Activated CD8-positive, alpha-beta memory T cell treated with anti-CD3 and anti-CD28 coated beads for 4 hours (primary cell): ENCODE measurements around the gene TMEM151A.
"Not testable (repeated sequence)": the region's sequence is repeated elsewhere in the genome, so short reads cannot be mapped to it uniquely, and the experiment has no call there.

Experiments used
- DNase-seq, 2 donors: peaks; one replicate each; pipeline ENCODE4 v3.0.0-alpha.2; 2020; ENCODE audit warnings: low read depth in 2 of 2

Gene TMEM151A

DNA sequence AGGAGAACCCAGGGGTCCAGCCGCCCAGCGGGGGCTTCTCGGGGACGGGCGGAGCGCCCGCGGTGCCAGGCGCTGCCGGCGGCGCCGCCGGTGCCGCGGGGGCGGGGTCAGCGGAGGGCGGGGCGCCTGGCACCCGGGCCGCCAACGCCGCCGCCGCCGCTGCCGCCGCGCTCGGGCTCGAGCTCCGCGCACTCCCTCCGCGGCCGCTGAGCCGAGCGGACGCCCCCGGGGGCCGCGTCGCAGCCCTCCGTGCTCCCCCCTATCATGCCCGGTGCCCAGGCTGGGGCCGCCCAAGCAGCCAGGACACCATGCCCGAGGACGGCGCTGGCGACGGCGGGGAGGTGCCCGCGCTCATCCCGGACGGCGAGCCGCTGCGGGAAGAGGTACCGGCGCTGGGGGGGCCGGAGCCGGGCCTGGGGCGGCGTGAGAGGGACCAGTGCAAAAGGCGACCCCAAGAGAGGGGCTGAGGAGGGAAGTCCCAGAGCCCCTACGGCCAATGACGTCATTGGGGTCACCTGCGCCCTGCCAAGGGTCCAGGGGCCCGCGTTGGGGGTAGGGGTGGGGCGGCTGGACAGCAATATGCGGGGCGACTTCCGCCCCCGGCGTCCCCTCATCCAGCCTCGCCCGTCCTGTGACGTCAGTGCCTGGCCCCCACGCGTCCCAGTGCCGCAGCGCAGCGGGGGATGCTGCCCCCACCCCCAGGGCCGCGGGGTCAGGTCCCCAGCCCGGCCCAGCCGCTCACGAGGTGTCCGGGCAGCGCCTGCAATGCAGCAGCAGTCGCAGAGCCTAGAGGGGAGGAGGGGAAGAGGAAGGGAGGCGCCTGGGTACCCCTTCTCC lies at the start of gene TMEM151A:
Gene TMEM151A, plus strand, starts transcription at position 189 of the 837 bp plus-strand sequence. Its CDS starts 120 bp downstream, at position 309.
- DNase-seq: no peak

- DNase-seq: no peak
Measured at GRCh38 chr11:66242095-66242765, 49.5 kb upstream of the TMEM151A start.

DNA sequence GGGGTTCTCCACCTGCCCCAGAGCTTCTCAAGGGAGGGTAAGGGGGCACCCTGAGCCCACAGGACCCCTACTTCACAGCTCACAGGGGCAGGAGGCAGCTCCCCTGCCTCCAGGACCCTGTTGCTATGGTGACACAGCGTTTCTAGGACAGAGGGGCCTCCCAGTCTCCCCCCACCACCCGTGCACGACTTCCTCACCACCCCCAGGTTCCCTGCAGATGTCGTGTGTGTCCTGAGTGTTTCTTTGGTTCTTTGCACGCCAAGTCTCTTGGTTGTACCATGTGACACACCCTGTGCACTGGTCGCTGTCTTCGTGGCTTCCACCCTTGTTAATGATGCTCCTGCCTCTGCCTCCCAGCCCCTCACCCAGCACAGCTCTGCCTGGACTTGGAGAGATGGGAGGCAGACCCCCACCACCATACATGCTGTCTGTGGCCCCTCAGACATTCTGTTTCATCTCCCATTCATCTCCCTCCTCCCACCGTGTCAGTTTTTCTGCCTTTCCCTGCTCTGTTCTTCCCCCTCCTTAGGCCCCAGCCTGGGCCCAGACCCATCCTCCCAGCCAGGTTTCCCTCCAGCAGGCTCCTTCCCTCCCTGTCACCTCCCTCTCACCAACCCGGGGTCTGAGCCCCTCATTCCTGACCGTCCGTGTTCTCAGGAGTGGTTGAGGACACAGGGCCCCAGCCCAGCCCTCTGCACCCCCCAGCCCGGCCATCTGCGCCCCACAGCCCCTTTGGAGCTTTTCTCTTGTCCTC lies 47.7 kb upstream of the TMEM151A start:
- DNase-seq: no peak

DNA sequence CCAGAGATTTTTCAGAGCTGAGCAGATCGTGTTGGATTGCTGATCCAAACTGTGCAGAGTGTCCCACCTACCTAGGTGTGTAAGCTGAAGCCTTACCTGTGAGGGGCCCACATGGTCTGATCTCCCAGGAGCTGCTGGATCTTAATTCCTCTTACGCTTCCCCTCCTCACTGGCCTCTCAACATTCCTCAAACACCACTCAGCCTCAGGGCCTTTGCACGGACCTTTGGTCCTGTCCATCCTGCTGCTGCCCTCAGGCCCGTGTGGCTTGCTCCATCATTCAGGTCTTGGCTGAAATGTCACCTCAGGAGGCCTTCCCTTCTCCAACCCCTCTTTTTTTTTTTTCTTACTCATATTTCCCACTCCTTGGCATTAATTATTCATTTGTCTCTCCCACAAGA lies 44.4 kb upstream of the TMEM151A start:
- no peak for DNase-seq

DNA sequence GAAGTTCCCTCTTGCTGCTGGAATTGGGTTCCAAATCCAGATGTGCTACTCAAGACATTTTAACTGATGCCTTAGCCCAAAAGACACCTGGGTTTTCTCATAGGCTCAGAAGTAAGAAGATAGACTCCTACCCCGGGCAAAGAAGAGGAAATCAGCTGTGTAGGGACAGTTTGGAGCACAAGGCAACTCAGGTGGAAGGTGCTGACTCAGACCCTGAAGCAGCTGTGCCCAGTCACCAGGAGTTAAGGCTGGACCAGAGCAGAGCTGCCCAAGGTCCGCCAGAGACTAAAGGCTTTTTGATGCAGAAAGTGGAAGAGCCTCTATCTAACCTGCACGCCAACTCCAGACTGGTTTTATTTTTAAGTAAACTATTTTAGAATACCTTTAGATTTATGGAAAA lies 43.9 kb upstream of the TMEM151A start:
- DNase-seq: no peak

DNA sequence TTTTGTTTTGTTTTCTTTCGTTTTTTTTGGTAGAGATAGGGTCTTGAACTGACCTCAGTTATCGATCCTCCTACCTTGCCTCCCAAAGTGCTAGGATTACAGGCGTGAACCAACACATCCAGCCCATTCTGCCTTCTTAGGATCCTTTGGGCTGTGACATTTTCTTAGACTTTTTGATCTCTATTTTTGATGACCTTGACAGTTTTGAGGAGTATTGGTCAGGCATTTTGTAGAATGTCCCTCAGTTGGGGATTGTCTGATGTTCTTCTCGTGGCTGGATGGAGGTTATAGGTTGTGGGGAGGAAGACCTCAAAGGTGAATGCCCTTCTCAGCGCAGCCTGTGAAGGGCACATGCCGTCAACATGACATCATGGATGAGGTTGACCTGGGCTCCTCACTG lies 42.8 kb upstream of the TMEM151A start:
- no peak for DNase-seq

DNA sequence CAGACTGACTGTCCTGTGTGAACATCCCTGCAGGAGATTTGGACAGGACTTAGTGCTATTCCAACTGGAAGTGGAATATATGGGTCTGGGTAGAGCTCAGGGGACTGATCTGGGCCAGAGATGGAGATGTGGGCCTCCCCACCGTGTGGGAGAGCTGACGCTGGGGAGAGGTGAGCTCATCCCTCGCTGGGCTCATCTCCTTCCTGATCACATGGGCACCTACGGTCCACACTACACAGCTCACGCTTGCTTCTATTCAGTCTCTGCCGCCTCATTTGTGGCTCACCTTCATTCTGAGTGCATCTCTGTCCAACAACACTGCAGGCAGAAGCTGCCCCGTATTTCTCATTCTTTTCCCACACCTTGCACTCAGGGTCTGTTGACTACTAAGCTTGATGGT lies 39.9 kb upstream of the TMEM151A start:
- DNase-seq: no peak

- not testable (repeated sequence) for DNase-seq
Measured at GRCh38 chr11:66253081-66253480, 38.6 kb upstream of the TMEM151A start.

- DNase-seq: no peak
Measured at GRCh38 chr11:66258473-66258893, 33.2 kb upstream of the TMEM151A start.

DNA sequence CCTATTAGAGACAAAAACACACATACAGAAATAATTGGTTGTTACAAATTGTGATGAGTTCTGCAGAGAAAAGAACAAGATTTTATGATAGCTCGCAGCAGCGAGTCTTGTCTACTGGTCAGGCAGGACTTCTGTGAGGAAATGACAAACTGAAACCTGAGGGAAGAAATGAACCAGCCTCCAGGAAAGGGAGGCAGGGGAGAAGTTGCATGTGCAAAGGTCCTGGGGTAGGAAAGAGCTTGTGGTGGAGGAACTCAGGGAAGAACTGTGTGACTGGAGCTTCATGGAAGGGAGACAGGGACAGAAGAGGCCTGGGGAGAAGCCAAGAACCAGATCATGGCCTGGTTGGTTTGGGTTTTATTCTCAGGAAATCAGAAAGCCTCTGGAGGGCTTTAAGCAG lies 32.5 kb upstream of the TMEM151A start:
- DNase-seq: no peak

- DNase-seq: no peak
Measured at GRCh38 chr11:66259956-66260355, 31.7 kb upstream of the TMEM151A start.

DNA sequence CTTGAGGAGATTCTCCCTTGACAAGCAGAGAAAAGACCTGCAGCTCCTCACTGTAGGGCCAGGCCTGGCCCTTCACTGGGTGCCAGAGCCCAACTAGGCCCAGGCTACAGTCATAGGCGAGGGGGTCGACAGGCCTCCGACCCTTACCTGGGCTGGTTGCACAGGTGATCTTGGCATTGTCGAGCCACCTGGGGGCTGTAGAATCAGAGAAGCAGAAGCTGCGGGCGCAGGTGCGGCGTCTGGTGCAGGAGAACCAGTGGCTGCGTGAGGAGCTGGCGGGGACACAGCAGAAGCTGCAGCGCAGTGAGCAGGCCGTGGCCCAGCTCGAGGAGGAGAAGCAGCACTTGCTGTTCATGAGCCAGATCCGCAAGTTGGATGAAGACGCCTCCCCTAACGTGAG lies 30.1 kb upstream of the TMEM151A start:
- no peak for DNase-seq

GRCh38 chr11:66262191-66262590 lies 29.5 kb upstream of the TMEM151A start:
- no peak for DNase-seq

DNA sequence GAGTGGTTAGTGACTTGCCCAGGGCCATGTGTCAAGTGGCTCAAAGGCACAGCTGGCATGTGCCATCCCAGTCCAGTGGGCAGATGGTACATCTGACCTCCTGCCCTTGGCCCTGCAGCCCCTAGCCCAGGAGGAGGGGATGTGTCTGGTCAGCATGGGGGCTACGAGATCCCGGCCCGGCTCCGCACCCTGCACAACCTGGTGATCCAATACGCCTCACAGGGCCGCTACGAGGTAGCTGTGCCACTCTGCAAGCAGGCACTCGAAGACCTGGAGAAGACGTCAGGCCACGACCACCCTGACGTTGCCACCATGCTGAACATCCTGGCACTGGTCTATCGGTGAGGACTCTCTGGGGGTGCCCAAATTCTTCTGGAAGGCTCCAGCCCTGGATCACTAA lies 29.0 kb upstream of the TMEM151A start:
- DNase-seq: no peak

GRCh38 chr11:66263231-66263630 lies 28.5 kb upstream of the TMEM151A start:
- no peak for DNase-seq

- no peak for DNase-seq
Measured at GRCh38 chr11:66263785-66264184, 27.9 kb upstream of the TMEM151A start.

- no peak for DNase-seq
Measured at GRCh38 chr11:66264383-66264782, 27.3 kb upstream of the TMEM151A start.

DNA sequence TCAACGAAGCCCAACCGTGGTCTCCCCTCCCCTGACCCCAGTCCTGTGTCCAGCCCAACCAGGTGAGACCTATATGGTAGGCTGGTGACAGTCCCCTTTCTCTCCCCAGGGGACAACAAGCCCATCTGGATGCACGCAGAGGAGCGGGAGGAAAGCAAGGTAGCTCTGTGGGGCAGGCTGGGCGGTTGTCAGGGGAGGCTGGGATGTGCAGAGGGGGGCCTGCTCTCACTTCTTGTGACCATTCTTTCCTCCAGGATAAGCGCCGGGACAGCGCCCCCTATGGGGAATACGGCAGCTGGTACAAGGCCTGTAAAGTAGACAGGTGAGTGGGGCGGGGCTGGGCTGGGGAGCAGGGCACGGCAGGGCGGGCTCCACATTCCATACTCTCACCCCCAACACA lies 26.8 kb upstream of the TMEM151A start:
- no peak for DNase-seq

- DNase-seq: no peak
Measured at GRCh38 chr11:66265531-66266377, 25.9 kb upstream of the TMEM151A start.

DNA sequence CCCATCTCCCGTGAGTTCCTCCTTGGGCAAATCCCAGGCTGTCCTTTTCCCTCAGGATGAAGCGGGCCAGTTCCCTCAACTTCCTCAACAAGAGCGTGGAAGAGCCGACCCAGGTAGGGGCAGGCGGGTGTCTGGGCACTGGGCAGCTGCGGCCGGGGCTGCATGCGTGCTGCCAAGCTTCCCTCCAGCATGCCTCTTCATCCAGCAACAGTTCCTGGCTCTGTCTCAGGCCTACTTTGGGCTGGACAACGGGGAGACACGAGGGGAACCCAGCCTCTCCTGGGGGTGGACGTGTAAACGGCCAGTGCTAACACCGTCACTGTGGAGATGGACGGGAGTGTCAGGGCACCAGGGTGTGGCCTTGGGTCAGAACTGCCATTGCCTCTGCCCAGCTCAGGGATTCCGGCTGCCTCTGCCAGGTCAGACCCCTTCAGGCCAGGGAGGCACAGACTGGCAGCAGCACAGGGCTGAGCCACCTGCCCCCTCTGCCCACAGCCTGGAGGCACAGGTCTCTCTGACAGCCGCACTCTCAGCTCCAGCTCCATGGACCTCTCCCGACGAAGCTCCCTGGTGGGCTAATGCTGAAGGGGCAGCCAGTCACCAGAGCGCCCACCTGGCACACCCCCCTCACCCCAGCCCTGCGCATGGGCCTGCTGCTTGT lies 25.2 kb upstream of the TMEM151A start:
- DNase-seq: no peak

DNA sequence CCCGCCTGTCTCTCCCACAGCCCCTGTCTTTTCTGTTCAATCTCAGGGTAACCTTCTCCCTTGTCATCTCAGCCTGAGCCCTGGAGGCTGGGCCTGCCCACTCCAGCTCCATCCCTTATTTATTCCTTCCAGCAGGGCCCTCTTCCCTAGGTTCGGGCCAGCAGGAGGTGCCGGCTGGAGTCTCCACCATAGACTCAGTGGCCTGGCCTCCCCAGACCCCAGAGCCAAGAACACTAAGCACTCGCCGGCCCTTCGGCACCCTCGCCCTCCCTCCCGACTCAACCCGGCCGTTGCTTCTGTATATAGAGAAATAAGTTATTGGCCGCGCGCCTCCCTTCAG lies 24.7 kb upstream of the TMEM151A start:
- no peak for DNase-seq
